Measurements from ENCODE around the gene OXCT1. TPM values are rescaled to one million over a fixed set of nuclear protein-coding genes. Genes with fewer than 3 reads are reported as not detected.

The OXCT1 gene
- total RNA-seq, 1 experiment from 2014 or later: 20.6 TPM

- H3K27ac Mint-ChIP-seq: no peak overlapping the region
- POLR2A ChIA-PET: no interaction called here
- H3K4me1 Mint-ChIP-seq: peaks cover 4% of the 10 kb centered on the region
- CTCF ChIA-PET: interaction anchor here (0.6 kb wide), 2 partner anchors 708 to 1640 kb away, joined by 4 read pairs; partner anchors contain the start of gene C5orf34
- peaks cover 26% of the 10 kb centered on the region for H3K27me3 Mint-ChIP-seq (ENCODE audit: low read depth)
- H3K36me3 Mint-ChIP-seq: no peaks in the 10 kb centered on the region
- no peak for DNase-seq (ENCODE audit: low spot score)
- no peak for TF ChIP-seq ZNF219 (CRISPR knock-in tag; IDR thresholded peaks at IDR 0.05; ENCODE audit: borderline replicate concordance)
- H3K4me3 Mint-ChIP-seq: no peak overlapping the region
- H3K9me3 Mint-ChIP-seq: peaks cover 7% of the 10 kb centered on the region
- ATAC-seq: no peak
Observed at GRCh38 chr5:41875121-41875520, 4.9 kb upstream of the OXCT1 start.

DNA sequence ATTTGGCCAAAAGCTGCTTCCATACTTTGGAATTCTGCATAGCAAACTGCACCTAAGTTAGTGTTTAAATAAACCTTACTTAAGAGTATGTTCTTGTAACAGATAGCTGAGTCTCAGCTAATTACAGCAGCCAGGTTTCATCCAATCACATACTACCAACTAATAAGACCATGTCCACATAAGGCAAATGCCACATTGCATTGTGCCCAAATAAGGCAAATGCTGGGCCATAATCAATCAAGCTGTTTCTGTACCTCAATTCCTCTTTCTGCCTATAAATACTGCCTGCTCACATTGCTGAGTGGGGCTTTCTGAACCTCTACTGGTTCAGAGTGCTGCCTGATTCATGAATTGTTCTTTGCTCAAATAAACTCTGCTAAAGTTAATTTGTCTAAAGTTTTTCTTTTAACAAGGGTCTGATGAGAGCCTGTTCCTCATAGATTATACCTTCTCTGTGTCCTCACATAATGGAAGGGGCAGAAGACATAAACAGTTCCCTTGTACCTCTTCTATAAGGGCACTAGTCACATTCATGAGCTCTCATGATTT lies 4.4 kb upstream of the OXCT1 start:
- DNase-seq (ENCODE audit: low spot score) (no peak), ATAC-seq (no peak)
- peaks cover 4% of the 10 kb centered on the region; the same call in 1 of the 2 replicates for H3K9me3 Mint-ChIP-seq
- no peak overlapping the region for H3K4me3 Mint-ChIP-seq
- no peaks in the 10 kb centered on the region for H3K36me3 Mint-ChIP-seq
- ChIA-PET CTCF (no interaction called here), POLR2A (no interaction called here)
- H3K27me3 Mint-ChIP-seq (ENCODE audit: low read depth): peaks cover 31% of the 10 kb centered on the region
- H3K4me1 Mint-ChIP-seq: peaks cover 4% of the 10 kb centered on the region
- TF ChIP-seq SMAD4 (CRISPR knock-in tag; IDR thresholded peaks at IDR 0.05) (no peak), ZMAT4 (CRISPR knock-in tag; IDR thresholded peaks at IDR 0.05) (no peak), ZNF138 (CRISPR knock-in tag; conservative IDR thresholded peaks at IDR 0.05) (no peak), ZNF263 (CRISPR knock-in tag; IDR thresholded peaks at IDR 0.05; ENCODE audit: low read depth) (no peak), GRHL2 (CRISPR knock-in tag; IDR thresholded peaks at IDR 0.05; ENCODE audit: insufficient replicate concordance, severe bottlenecking) (no peak), RELA (CRISPR knock-in tag; IDR thresholded peaks at IDR 0.05; ENCODE audit: borderline replicate concordance) (no peak), CREB1 (CRISPR knock-in tag; IDR thresholded peaks at IDR 0.05) (no peak), JAZF1 (CRISPR knock-in tag; IDR thresholded peaks at IDR 0.05) (no peak), AFF4 (CRISPR knock-in tag; IDR thresholded peaks at IDR 0.05; ENCODE audit: borderline replicate concordance) (no peak), CDX4 (CRISPR knock-in tag; IDR thresholded peaks at IDR 0.05; ENCODE audit: borderline replicate concordance) (no peak), NFYB (CRISPR knock-in tag; conservative IDR thresholded peaks at IDR 0.05; ENCODE audit: low read depth) (no peak), RORB (CRISPR knock-in tag; IDR thresholded peaks at IDR 0.05) (no peak), HMGXB4 (CRISPR knock-in tag; IDR thresholded peaks at IDR 0.05) (no peak), ARID4B (CRISPR knock-in tag; IDR thresholded peaks at IDR 0.05; ENCODE audit: borderline replicate concordance) (no peak)
- TF ChIP-seq, protein P1, sequence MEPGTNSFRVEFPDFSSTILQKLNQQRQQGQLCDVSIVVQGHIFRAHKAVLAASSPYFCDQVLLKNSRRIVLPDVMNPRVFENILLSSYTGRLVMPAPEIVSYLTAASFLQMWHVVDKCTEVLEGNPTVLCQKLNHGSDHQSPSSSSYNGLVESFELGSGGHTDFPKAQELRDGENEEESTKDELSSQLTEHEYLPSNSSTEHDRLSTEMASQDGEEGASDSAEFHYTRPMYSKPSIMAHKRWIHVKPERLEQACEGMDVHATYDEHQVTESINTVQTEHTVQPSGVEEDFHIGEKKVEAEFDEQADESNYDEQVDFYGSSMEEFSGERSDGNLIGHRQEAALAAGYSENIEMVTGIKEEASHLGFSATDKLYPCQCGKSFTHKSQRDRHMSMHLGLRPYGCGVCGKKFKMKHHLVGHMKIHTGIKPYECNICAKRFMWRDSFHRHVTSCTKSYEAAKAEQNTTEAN (CRISPR knock-in tag; IDR thresholded peaks at IDR 0.05): no peak
- TF ChIP-seq, protein P2, sequence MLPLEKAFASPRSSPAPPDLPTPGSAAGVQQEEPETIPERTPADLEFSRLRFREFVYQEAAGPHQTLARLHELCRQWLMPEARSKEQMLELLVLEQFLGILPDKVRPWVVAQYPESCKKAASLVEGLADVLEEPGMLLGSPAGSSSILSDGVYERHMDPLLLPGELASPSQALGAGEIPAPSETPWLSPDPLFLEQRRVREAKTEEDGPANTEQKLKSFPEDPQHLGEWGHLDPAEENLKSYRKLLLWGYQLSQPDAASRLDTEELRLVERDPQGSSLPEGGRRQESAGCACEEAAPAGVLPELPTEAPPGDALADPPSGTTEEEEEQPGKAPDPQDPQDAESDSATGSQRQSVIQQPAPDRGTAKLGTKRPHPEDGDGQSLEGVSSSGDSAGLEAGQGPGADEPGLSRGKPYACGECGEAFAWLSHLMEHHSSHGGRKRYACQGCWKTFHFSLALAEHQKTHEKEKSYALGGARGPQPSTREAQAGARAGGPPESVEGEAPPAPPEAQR (CRISPR knock-in tag; IDR thresholded peaks at IDR 0.05): no peak
- H3K27ac Mint-ChIP-seq: no peak overlapping the region

All from WTC11 (cell line).